Suprapubic skin (tissue), 3 donors: Measurements from ENCODE around the gene ROBO1.

Experiments used
- CTCF ChIP-seq, 2 donors: fragments of 200-600 bp in 1 of 2; fragments of 450-650 bp in 1 of 2; sonication (generic) in 1 of 2; IDR thresholded peaks; one replicate each; pipeline ENCODE4 v1.5.1; 2016 to 2019; ENCODE audit warnings: antibody characterized with exemption in 2 of 2, mild to moderate bottlenecking in 1 of 2, moderate library complexity in 1 of 2
- POLR2A ChIP-seq, 2 donors: fragments of 450-650 bp; IDR thresholded peaks; one replicate each; pipeline ENCODE4 v1.6.1; 2017; ENCODE audit warnings: antibody characterized with exemption in 2 of 2, mild to moderate bottlenecking in 2 of 2, moderate library complexity in 2 of 2

- TF ChIP-seq CTCF (IDR thresholded peaks at IDR 0.05) = no peak
- TF ChIP-seq POLR2A (IDR thresholded peaks at IDR 0.05) = no peak
Observed at GRCh38 chr3:79187426-79187825, 580.4 kb downstream of the ROBO1 start.
